ENCODE results near the gene FMO2.
"Not testable (repeated sequence)": the region's sequence is repeated elsewhere in the genome, so short reads cannot be mapped to it uniquely, and the experiment has no call there.

Gene FMO2

GRCh38 chr1:171220081-171220420 is 35.0 kb downstream of the FMO2 start:
- DNase-seq, result peak; percentile 72

GRCh38 chr1:171220581-171221054 is 35.5 kb downstream of the FMO2 start:
- DNase-seq, result peak; percentile 90

- no peak for DNase-seq
Observed at GRCh38 chr1:171221665-171222591, 36.8 kb downstream of the FMO2 start.

- no peak for DNase-seq
Observed at GRCh38 chr1:171222936-171223335, 37.8 kb downstream of the FMO2 start.

- DNase-seq, result not testable (repeated sequence)
Observed at GRCh38 chr1:171224257-171224656, 39.2 kb downstream of the FMO2 start.

- DNase-seq, result peak; percentile 79
Observed at GRCh38 chr1:171226747-171227370, 41.8 kb downstream of the FMO2 start.

GRCh38 chr1:171231326-171231725 is 46.2 kb downstream of the FMO2 start:
- no peak for DNase-seq

GRCh38 chr1:171233183-171233582 is 48.1 kb downstream of the FMO2 start:
- DNase-seq, result no peak

GRCh38 chr1:171236231-171236630 is 51.1 kb downstream of the FMO2 start:
- not testable (repeated sequence) for DNase-seq

- DNase-seq, result no peak
Observed at GRCh38 chr1:171243878-171244277, 58.8 kb downstream of the FMO2 start.

- DNase-seq, result peak; percentile 46
Observed at GRCh38 chr1:171245458-171246064, 60.5 kb downstream of the FMO2 start.

- DNase-seq, result no peak
Observed at GRCh38 chr1:171247501-171247900, 62.4 kb downstream of the FMO2 start.

GRCh38 chr1:171248302-171248701 is 63.2 kb downstream of the FMO2 start, which contains the start of gene FMO1:
Gene FMO1, plus strand, starts transcription at chr1:171248494. Its CDS starts 9,594 bp downstream, at chr1:171258088.
- no peak for DNase-seq

GRCh38 chr1:171248841-171249240 is 63.7 kb downstream of the FMO2 start:
- no peak for DNase-seq

GRCh38 chr1:171250263-171250662 is 65.2 kb downstream of the FMO2 start:
- DNase-seq, result no peak

GRCh38 chr1:171251042-171251951 is 66.2 kb downstream of the FMO2 start:
- peak; percentile 85 for DNase-seq

GRCh38 chr1:171251952-171252300 is 66.8 kb downstream of the FMO2 start:
- no peak for DNase-seq

- DNase-seq, result no peak
Observed at GRCh38 chr1:171252482-171252881, 67.4 kb downstream of the FMO2 start.

GRCh38 chr1:171254859-171255258 is 69.8 kb downstream of the FMO2 start:
- no peak for DNase-seq

- peak; percentile 64 for DNase-seq
Observed at GRCh38 chr1:171256940-171257606, 72.0 kb downstream of the FMO2 start.

GRCh38 chr1:171257607-171258076 is 72.5 kb downstream of the FMO2 start:
- DNase-seq, result peak; percentile 47

- DNase-seq, result no peak
Observed at GRCh38 chr1:171258429-171258828, 73.3 kb downstream of the FMO2 start.
